ENCODE results near the gene HYAL2.

The HYAL2 gene

GRCh38 chr3:50268276-50268675, 54.3 kb downstream of the HYAL2 start:
- no peak for DNase-seq
